BLaER1 (cell line): ENCODE data around the gene CA12.

Experiments used
- H3K27ac ChIP-seq: shearing (Covaris generic); formaldehyde crosslinking; 2 replicates; pipeline ENCODE4 v1.8.1; 2022
- H3K27me3 ChIP-seq: shearing (Covaris generic); formaldehyde crosslinking; 2 replicates; pipeline ENCODE4 v1.8.1; 2022
- H3K36me3 ChIP-seq: shearing (Covaris generic); formaldehyde crosslinking; 2 replicates; pipeline ENCODE4 v1.8.1; 2022
- H3K4me1 ChIP-seq: shearing (Covaris generic); formaldehyde crosslinking; 2 replicates; pipeline ENCODE4 v1.8.1; 2022
- H3K4me2 ChIP-seq: shearing (Covaris generic); formaldehyde crosslinking; 2 replicates; pipeline ENCODE4 v1.8.1; 2022
- H3K4me3 ChIP-seq: shearing (Covaris generic); formaldehyde crosslinking; 2 replicates; pipeline ENCODE4 v1.8.1; 2022
- H3K9ac ChIP-seq: shearing (Covaris generic); formaldehyde crosslinking; 2 replicates; pipeline ENCODE4 v1.8.1; 2022
- H3K9me3 ChIP-seq: shearing (Covaris generic); formaldehyde crosslinking; 2 replicates; pipeline ENCODE4 v1.8.1; 2022
- H4K20me1 ChIP-seq: shearing (Covaris generic); formaldehyde crosslinking; 2 replicates; pipeline ENCODE4 v1.8.1; 2022
- Cebpa-rat ChIP-seq: shearing (Covaris generic); IDR thresholded peaks from 2 replicates; pipeline ENCODE4 v1.8.1; 2022

Gene CA12

GRCh38 chr15:63369781-63370180, 11.9 kb downstream of the CA12 start:
- Histone ChIP-seq H3K27me3 (no peaks in the 10 kb centered on the region), H3K4me3 (no peak overlapping the region), H3K9me3 (no peaks in the 10 kb centered on the region), H3K36me3 (no peaks in the 10 kb centered on the region), H4K20me1 (no peaks in the 10 kb centered on the region), H3K4me2 (no peak overlapping the region), H3K27ac (no peak overlapping the region), H3K4me1 (no peaks in the 10 kb centered on the region), H3K9ac (no peak overlapping the region)
- no peak for TF ChIP-seq Cebpa-rat

GRCh38 chr15:63369296-63369695, 12.3 kb downstream of the CA12 start:
- TF ChIP-seq Cebpa-rat, result no peak

GRCh38 chr15:63368503-63368902, 13.1 kb downstream of the CA12 start:
- TF ChIP-seq Cebpa-rat, result no peak
- no peaks in the 10 kb centered on the region for H3K9me3 ChIP-seq
- H4K20me1 ChIP-seq, result no peaks in the 10 kb centered on the region
- no peaks in the 10 kb centered on the region for H3K4me1 ChIP-seq
- H3K9ac ChIP-seq, result no peak overlapping the region
- H3K27ac ChIP-seq, result no peak overlapping the region
- H3K4me2 ChIP-seq, result no peak overlapping the region
- H3K4me3 ChIP-seq, result no peak overlapping the region
- no peaks in the 10 kb centered on the region for H3K27me3 ChIP-seq
- no peaks in the 10 kb centered on the region for H3K36me3 ChIP-seq

More at GRCh38 chr15:63369296-63369695, 12.3 kb downstream of the CA12 start:
- no peaks in the 10 kb centered on the region for H3K36me3 ChIP-seq
- H3K9ac ChIP-seq, result no peak overlapping the region
- no peaks in the 10 kb centered on the region for H3K27me3 ChIP-seq
- H3K4me3 ChIP-seq, result no peak overlapping the region
- H3K4me2 ChIP-seq, result no peak overlapping the region
- H4K20me1 ChIP-seq, result no peaks in the 10 kb centered on the region
- H3K9me3 ChIP-seq, result no peaks in the 10 kb centered on the region
- H3K4me1 ChIP-seq, result no peaks in the 10 kb centered on the region
- H3K27ac ChIP-seq, result no peak overlapping the region

- peaks cover 3% of the 10 kb centered on the region for H3K4me1 ChIP-seq
- TF ChIP-seq Cebpa-rat, result no peak
Observed at GRCh38 chr15:63367900-63368299, 13.7 kb downstream of the CA12 start.

GRCh38 chr15:63367390-63367789, 14.3 kb downstream of the CA12 start:
- no peak overlapping the region for H3K27ac ChIP-seq
- H3K36me3 ChIP-seq, result no peaks in the 10 kb centered on the region
- H3K9ac ChIP-seq, result no peak overlapping the region
- H3K9me3 ChIP-seq, result no peaks in the 10 kb centered on the region
- peaks cover 9% of the 10 kb centered on the region for H3K4me1 ChIP-seq
- H3K4me2 ChIP-seq, result no peak overlapping the region
- H3K27me3 ChIP-seq, result no peaks in the 10 kb centered on the region
- H4K20me1 ChIP-seq, result no peaks in the 10 kb centered on the region
- no peak overlapping the region for H3K4me3 ChIP-seq
- TF ChIP-seq Cebpa-rat, result no peak

More at GRCh38 chr15:63367900-63368299, 13.7 kb downstream of the CA12 start:
- Histone ChIP-seq H3K9me3 (no peaks in the 10 kb centered on the region), H4K20me1 (no peaks in the 10 kb centered on the region), H3K27ac (no peak overlapping the region), H3K27me3 (no peaks in the 10 kb centered on the region), H3K36me3 (no peaks in the 10 kb centered on the region), H3K9ac (no peak overlapping the region), H3K4me3 (no peak overlapping the region), H3K4me2 (no peak overlapping the region)

- Histone ChIP-seq H3K36me3 (no peaks in the 10 kb centered on the region), H3K4me2 (no peak overlapping the region), H3K27ac (no peak overlapping the region), H3K4me3 (no peak overlapping the region), H4K20me1 (no peaks in the 10 kb centered on the region), H3K4me1 (peaks cover 18% of the 10 kb centered on the region), H3K9ac (no peak overlapping the region), H3K9me3 (no peaks in the 10 kb centered on the region), H3K27me3 (no peaks in the 10 kb centered on the region)
- no peak for TF ChIP-seq Cebpa-rat
Observed at GRCh38 chr15:63366451-63366850, 15.2 kb downstream of the CA12 start.

GRCh38 chr15:63365273-63365680, 16.4 kb downstream of the CA12 start:
- H3K9ac ChIP-seq, result no peak overlapping the region
- TF ChIP-seq Cebpa-rat, result no peak
- H3K27me3 ChIP-seq, result no peaks in the 10 kb centered on the region
- H3K4me1 ChIP-seq, result peaks cover 20% of the 10 kb centered on the region
- no peak overlapping the region for H3K4me3 ChIP-seq
- no peaks in the 10 kb centered on the region for H3K9me3 ChIP-seq
- H3K4me2 ChIP-seq, result no peak overlapping the region
- no peaks in the 10 kb centered on the region for H3K36me3 ChIP-seq
- no peaks in the 10 kb centered on the region for H4K20me1 ChIP-seq
- no peak overlapping the region for H3K27ac ChIP-seq

GRCh38 chr15:63364399-63365272, 17.0 kb downstream of the CA12 start:
- no peaks in the 10 kb centered on the region for H4K20me1 ChIP-seq
- H3K4me1 ChIP-seq, result peaks cover 20% of the 10 kb centered on the region
- no peaks in the 10 kb centered on the region for H3K36me3 ChIP-seq
- H3K4me3 ChIP-seq, result no peak overlapping the region
- no peaks in the 10 kb centered on the region for H3K9me3 ChIP-seq
- no peak overlapping the region for H3K4me2 ChIP-seq
- H3K27me3 ChIP-seq, result no peaks in the 10 kb centered on the region
- no peak overlapping the region for H3K27ac ChIP-seq
- H3K9ac ChIP-seq, result no peak overlapping the region
- TF ChIP-seq Cebpa-rat, result no peak

GRCh38 chr15:63363292-63363691, 18.4 kb downstream of the CA12 start:
- no peak for TF ChIP-seq Cebpa-rat
- no peak overlapping the region for H3K4me2 ChIP-seq
- H3K36me3 ChIP-seq, result no peaks in the 10 kb centered on the region
- H4K20me1 ChIP-seq, result no peaks in the 10 kb centered on the region
- no peak overlapping the region for H3K27ac ChIP-seq
- H3K27me3 ChIP-seq, result no peaks in the 10 kb centered on the region
- H3K9me3 ChIP-seq, result no peaks in the 10 kb centered on the region
- H3K9ac ChIP-seq, result no peak overlapping the region
- H3K4me1 ChIP-seq, result peaks cover 20% of the 10 kb centered on the region
- no peak overlapping the region for H3K4me3 ChIP-seq

- TF ChIP-seq Cebpa-rat, result no peak
- H3K36me3 ChIP-seq, result no peaks in the 10 kb centered on the region
- no peak overlapping the region for H3K4me3 ChIP-seq
- no peak overlapping the region for H3K27ac ChIP-seq
- no peak overlapping the region for H3K9ac ChIP-seq
- H4K20me1 ChIP-seq, result no peaks in the 10 kb centered on the region
- no peak overlapping the region for H3K4me2 ChIP-seq
- H3K4me1 ChIP-seq, result peaks cover 20% of the 10 kb centered on the region
- no peaks in the 10 kb centered on the region for H3K9me3 ChIP-seq
- no peaks in the 10 kb centered on the region for H3K27me3 ChIP-seq
Observed at GRCh38 chr15:63362885-63363284, 18.8 kb downstream of the CA12 start.
